ENCODE measurements around the gene NTM. TPM values are rescaled to one million over a fixed set of nuclear protein-coding genes. Genes with fewer than 3 reads are reported as not detected.

NTM gene
- polyA plus RNA-seq, 1 donor (not counting 4 experiments of a cell fraction or from before 2014, with no cell fraction given): 47.9 TPM

DNA sequence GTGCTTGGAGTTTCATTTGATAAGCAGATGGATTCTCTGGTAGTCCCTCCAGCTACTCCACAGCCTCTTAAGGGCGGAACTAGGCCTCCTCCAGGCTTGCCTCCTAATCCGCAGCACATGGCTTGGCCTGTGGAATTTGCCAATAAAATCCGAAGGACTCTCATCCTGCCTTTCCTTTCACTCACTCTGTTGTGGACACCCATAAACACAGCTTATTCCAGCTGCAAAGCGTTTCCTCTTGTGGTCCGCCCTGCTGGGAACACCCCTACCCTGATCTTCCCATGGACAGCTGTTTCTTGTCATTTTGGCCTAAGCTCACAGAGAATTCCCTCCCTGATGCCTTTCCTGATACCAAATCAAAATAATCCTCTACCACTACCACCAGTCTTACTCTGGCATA, 546.2 kb downstream of the NTM start:
- DNase-seq (ENCODE audit: low read depth, low spot score) (no peak), FAIRE-seq (no peak)
- no peaks in the 10 kb centered on the region for H3K27me3 ChIP-seq (ENCODE audit: control insufficient read depth, extremely low read depth, insufficient read depth, low read length)
- H4K20me1 ChIP-seq (ENCODE audit: control insufficient read depth, extremely low read depth, insufficient read depth, low read length): no peaks in the 10 kb centered on the region
- no peak for TF ChIP-seq EZH2 (IDR thresholded peaks at IDR 0.05; ENCODE audit: low read length)
- no peak overlapping the region for H3K4me2 ChIP-seq (ENCODE audit: control insufficient read depth, extremely low read depth, insufficient read depth, low read depth, low read length)
- H3K9me1 ChIP-seq (ENCODE audit: control insufficient read depth, extremely low read depth, insufficient read depth, low read length): no peaks in the 10 kb centered on the region
- no peak overlapping the region for H3K27ac ChIP-seq (ENCODE audit: control insufficient read depth, insufficient read depth, low read length)
- no peaks in the 10 kb centered on the region for H3K36me3 ChIP-seq (ENCODE audit: control insufficient read depth in 2 of 2, extremely low read depth in 1 of 2, insufficient read depth in 2 of 2, low read length in 2 of 2)
- no peak overlapping the region for H2AFZ ChIP-seq (ENCODE audit: control insufficient read depth, low read length)
- H3K9ac ChIP-seq (ENCODE audit: control insufficient read depth, extremely low read depth, insufficient read depth, low read length): no peak overlapping the region
- dilution Hi-C loops (cut with MboI; ENCODE audit: extremely low pct_ligation_motif_present, low sequenced_read_pairs): no loop called here
- H3K79me2 ChIP-seq (ENCODE audit: control insufficient read depth, insufficient read depth, low read length): peaks cover 71% of the 10 kb centered on the region
- H3K4me3 ChIP-seq (ENCODE audit: control insufficient read depth in 2 of 3, extremely low read depth in 1 of 3, insufficient read depth in 2 of 3, low read depth in 1 of 3, low read length in 3 of 3): no peak overlapping the region
- peaks cover 17% of the 10 kb centered on the region for H3K4me1 ChIP-seq (ENCODE audit: control insufficient read depth, extremely low read depth, insufficient read depth, low read length)
- H3K9me3 ChIP-seq (ENCODE audit: control insufficient read depth, low read depth, low read length): no peaks in the 10 kb centered on the region

DNA sequence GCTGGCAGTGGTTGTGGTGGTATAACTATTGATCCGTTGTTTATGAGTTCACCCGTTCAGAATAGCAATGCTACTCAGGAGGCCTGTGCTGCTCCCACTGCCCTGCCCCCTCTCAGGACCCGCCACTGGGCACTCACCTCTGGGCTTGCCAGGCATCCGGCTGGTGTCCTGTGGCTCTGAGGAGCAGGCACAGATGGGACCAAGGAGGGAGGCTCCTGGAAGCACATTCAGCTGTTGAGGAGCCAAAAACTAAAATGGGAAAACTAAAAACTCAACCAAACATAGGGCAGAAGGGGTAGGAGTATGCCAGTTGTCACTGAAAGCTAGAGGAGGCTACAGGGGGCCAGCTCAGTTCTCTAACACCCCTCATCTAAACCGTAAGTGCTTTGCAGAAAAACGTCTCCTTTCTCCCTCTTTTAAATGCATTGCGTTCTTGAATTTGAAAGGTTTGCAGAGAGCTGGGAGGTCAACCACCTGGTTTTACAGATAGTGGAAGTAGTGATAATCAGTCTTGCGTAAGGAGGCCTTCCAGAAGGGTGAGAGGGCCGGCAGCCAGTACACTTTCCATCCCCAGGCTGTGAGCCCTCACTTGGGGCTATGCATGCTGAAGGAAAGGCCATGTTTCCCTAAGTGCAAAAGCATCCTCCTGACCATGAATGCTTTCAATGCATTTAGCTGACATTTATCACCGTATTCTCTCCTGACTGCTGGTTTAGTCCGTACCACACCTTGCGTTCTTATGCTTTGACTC, 547.4 kb downstream of the NTM start:
- TF ChIP-seq EZH2 (IDR thresholded peaks at IDR 0.05; ENCODE audit: low read length): no peak
- TF ChIP-seq, protein P1, sequence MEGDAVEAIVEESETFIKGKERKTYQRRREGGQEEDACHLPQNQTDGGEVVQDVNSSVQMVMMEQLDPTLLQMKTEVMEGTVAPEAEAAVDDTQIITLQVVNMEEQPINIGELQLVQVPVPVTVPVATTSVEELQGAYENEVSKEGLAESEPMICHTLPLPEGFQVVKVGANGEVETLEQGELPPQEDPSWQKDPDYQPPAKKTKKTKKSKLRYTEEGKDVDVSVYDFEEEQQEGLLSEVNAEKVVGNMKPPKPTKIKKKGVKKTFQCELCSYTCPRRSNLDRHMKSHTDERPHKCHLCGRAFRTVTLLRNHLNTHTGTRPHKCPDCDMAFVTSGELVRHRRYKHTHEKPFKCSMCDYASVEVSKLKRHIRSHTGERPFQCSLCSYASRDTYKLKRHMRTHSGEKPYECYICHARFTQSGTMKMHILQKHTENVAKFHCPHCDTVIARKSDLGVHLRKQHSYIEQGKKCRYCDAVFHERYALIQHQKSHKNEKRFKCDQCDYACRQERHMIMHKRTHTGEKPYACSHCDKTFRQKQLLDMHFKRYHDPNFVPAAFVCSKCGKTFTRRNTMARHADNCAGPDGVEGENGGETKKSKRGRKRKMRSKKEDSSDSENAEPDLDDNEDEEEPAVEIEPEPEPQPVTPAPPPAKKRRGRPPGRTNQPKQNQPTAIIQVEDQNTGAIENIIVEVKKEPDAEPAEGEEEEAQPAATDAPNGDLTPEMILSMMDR (optimal IDR thresholded peaks at IDR 0.05 in 1 of 3, IDR thresholded peaks at IDR 0.05 in 1 of 3, conservative IDR thresholded peaks at IDR 0.05 in 1 of 3; ENCODE audit: extremely low read depth in 1 of 3, insufficient read depth in 2 of 3, low read length in 3 of 3): no peak
- no peak for FAIRE-seq

More for the DNA sequence above, 547.4 kb downstream of the NTM start:
- H3K79me2 ChIP-seq (ENCODE audit: control insufficient read depth, insufficient read depth, low read length): peaks cover 63% of the 10 kb centered on the region
- no peak for DNase-seq (ENCODE audit: low read depth, low spot score)
- H3K27ac ChIP-seq (ENCODE audit: control insufficient read depth, insufficient read depth, low read length): no peak overlapping the region
- dilution Hi-C loops (cut with MboI; ENCODE audit: extremely low pct_ligation_motif_present, low sequenced_read_pairs): no loop called here
- H3K4me2 ChIP-seq (ENCODE audit: control insufficient read depth, extremely low read depth, insufficient read depth, low read depth, low read length): no peak overlapping the region
- H3K27me3 ChIP-seq (ENCODE audit: control insufficient read depth, extremely low read depth, insufficient read depth, low read length): no peaks in the 10 kb centered on the region
- no peak overlapping the region for H3K4me3 ChIP-seq (ENCODE audit: control insufficient read depth in 2 of 3, extremely low read depth in 1 of 3, insufficient read depth in 2 of 3, low read depth in 1 of 3, low read length in 3 of 3)
- no peaks in the 10 kb centered on the region for H3K9me1 ChIP-seq (ENCODE audit: control insufficient read depth, extremely low read depth, insufficient read depth, low read length)
- H4K20me1 ChIP-seq (ENCODE audit: control insufficient read depth, extremely low read depth, insufficient read depth, low read length): no peaks in the 10 kb centered on the region
- H3K36me3 ChIP-seq (ENCODE audit: control insufficient read depth in 2 of 2, extremely low read depth in 1 of 2, insufficient read depth in 2 of 2, low read length in 2 of 2): no peaks in the 10 kb centered on the region
- H3K9me3 ChIP-seq (ENCODE audit: control insufficient read depth, low read depth, low read length): no peaks in the 10 kb centered on the region
- H3K9ac ChIP-seq (ENCODE audit: control insufficient read depth, extremely low read depth, insufficient read depth, low read length): no peak overlapping the region
- no peak overlapping the region for H2AFZ ChIP-seq (ENCODE audit: control insufficient read depth, low read length)
- H3K4me1 ChIP-seq (ENCODE audit: control insufficient read depth, extremely low read depth, insufficient read depth, low read length): peaks cover 12% of the 10 kb centered on the region
